ENCODE measurements around the gene PARP3. TPM values are rescaled to one million over a fixed set of nuclear protein-coding genes. Genes with fewer than 3 reads are reported as not detected.
A peak's percentile ranks its signal among the peaks of the same experiment; 100 is the strongest.

The PARP3 gene
- total and polyA plus RNA-seq, 9 of the 15 experiments (the other 6 are each of a cell fraction or from before 2014, with no cell fraction given), result 0.46 to 6.6 (median 4.5) TPM

- BruUV-seq (replicated peaks), result no TSS peak
- Histone ChIP-seq H3K27me3 (ENCODE audit: control insufficient read depth in 2 of 2, insufficient read depth in 2 of 2, low read length in 2 of 2) (peaks cover 0 to 4% of the 10 kb centered on the region in 2 experiments; a peak in 2 of 5 replicates), H3K9ac (ENCODE audit: insufficient read depth in 1 of 2, low read depth in 2 of 2, low read length in 2 of 2) (no peak overlapping the region), H4K20me1 (replicated peaks; ENCODE audit: control insufficient read depth, insufficient read depth, low read length) (no peaks in the 10 kb centered on the region), H3K27ac (ENCODE audit: extremely low read depth, low read depth, low read length) (no peak overlapping the region), H3K9me3 (replicated peaks; ENCODE audit: control insufficient read depth, insufficient read depth, low read depth, low read length) (no peaks in the 10 kb centered on the region), H3K4me1 (replicated peaks in 1 of 2; ENCODE audit: control insufficient read depth in 2 of 2, insufficient read depth in 2 of 2, low read length in 2 of 2) (peaks cover 0 to 5% of the 10 kb centered on the region in 2 experiments; a peak in 1 of 5 replicates), H3K9me1 (ENCODE audit: control insufficient read depth, insufficient read depth, low read length) (no peaks in the 10 kb centered on the region), H3K4me3 (no peak overlapping the region), H3K4me2 (ENCODE audit: insufficient read depth, low read length) (no peak overlapping the region), H2AFZ (ENCODE audit: low read depth, low read length) (no peak overlapping the region), H3K79me2 (ENCODE audit: control insufficient read depth, insufficient read depth, low read length) (no peaks in the 10 kb centered on the region), H3K36me3 (ENCODE audit: control insufficient read depth, insufficient read depth, low read length) (no peaks in the 10 kb centered on the region)
- ATAC-seq, result no peak
- POLR2A ChIA-PET, result interaction anchor here (0.6 to 1.1 kb wide), 3 partner anchors 9 to 271 kb away, joined by 3 read pairs; partner anchors contain the start of gene PARP3
- WGBS (ENCODE audit: insufficient coverage, low coverage, missing lambda C conversion rate), result 0% methylated on average over 3 of the region's 3 CpGs
- intact Hi-C loops (cut with micrococcal nuclease) (no loop called here), in situ Hi-C loops (cut with MboI) (no loop called here)
- CTCF ChIA-PET (ENCODE audit: low intra/inter-chr PET ratio), result no interaction called here
- no peak for DNase-seq (ENCODE audit: extremely low read depth in 1 of 4, low spot score in 3 of 4)
- no peak for FAIRE-seq
- TF ChIP-seq RFX5 (IDR thresholded peaks at IDR 0.05; ENCODE audit: low read depth, low read length) (no peak), HNRNPUL1 (IDR thresholded peaks at IDR 0.05; ENCODE audit: low read length) (no peak), PKNOX1 (IDR thresholded peaks at IDR 0.05) (no peak), E2F5 (CRISPR knock-in tag; IDR thresholded peaks at IDR 0.05) (no peak), BDP1 (IDR thresholded peaks at IDR 0.05; ENCODE audit: insufficient read depth, insufficient read length) (no peak), RBM15 (IDR thresholded peaks at IDR 0.05; ENCODE audit: insufficient read depth, low read length) (no peak), SMAD1 (IDR thresholded peaks at IDR 0.05; ENCODE audit: low read depth, low read length, partially characterized antibody) (no peak), ZNF316 (IDR thresholded peaks at IDR 0.05) (peak; percentile 67), YY1 (IDR thresholded peaks at IDR 0.05; ENCODE audit: borderline replicate concordance in 1 of 3, control insufficient read depth in 1 of 3, extremely low read depth in 1 of 3, insufficient read depth in 3 of 3, insufficient read length in 1 of 3, insufficient replicate concordance in 2 of 3, low read depth in 1 of 3, low read length in 2 of 3) (no peak), CEBPG (CRISPR knock-in tag; IDR thresholded peaks at IDR 0.05) (no peak), CEBPG (tag; conservative IDR thresholded peaks at IDR 0.05 in 1 of 2, IDR thresholded peaks at IDR 0.05 in 1 of 2) (peak; percentile 64 to 73; a peak in 2 of 4 replicates), NKRF (IDR thresholded peaks at IDR 0.05; ENCODE audit: borderline replicate concordance) (no peak), POLR3A (IDR thresholded peaks at IDR 0.05; ENCODE audit: borderline replicate concordance, extremely low read depth, insufficient read depth, insufficient read length) (no peak), TGIF2 (CRISPR knock-in tag; IDR thresholded peaks at IDR 0.05) (no peak), DNMT1 (IDR thresholded peaks at IDR 0.05) (no peak), C11orf30 (IDR thresholded peaks at IDR 0.05; ENCODE audit: low read depth) (peak; percentile 46; the same call in 1 of the 2 replicates), MITF (IDR thresholded peaks at IDR 0.05) (no peak), SETDB1 (IDR thresholded peaks at IDR 0.05; ENCODE audit: low read length) (no peak)
These were observed 11.3 kb downstream of the PARP3 start for GRCh38 chr3:51953445-51953844.
